NCI-H1417 (cell line): ENCODE data around the gene FAM217A.

Source experiments
- DNase-seq, 3 experiments: peaks; one replicate each; lab custom pipeline; 2025; lab: John Stamatoyannopoulos, UW

Gene FAM217A

GRCh38 chr6:4084444-4085331 is 5.8 kb upstream of the FAM217A start:
- DNase-seq, result peak in 2 of 3 experiments; percentile 85 to 97

- DNase-seq, result no peak
These were observed 4.3 kb downstream of the FAM217A start for GRCh38 chr6:4074478-4075235.

- DNase-seq, result no peak
These were observed 7.6 kb downstream of the FAM217A start for GRCh38 chr6:4071330-4071729.

- DNase-seq, result no peak
These were observed 9.7 kb downstream of the FAM217A start for GRCh38 chr6:4069199-4069598.

- DNase-seq, result no peak
These were observed 11.3 kb downstream of the FAM217A start for GRCh38 chr6:4067673-4068072.

GRCh38 chr6:4066029-4066755 is 12.7 kb downstream of the FAM217A start:
- peak in 1 of 3 experiments; percentile 11 for DNase-seq

GRCh38 chr6:4059115-4059777 is 19.7 kb downstream of the FAM217A start:
- DNase-seq, result no peak

GRCh38 chr6:4057036-4057435 is 21.9 kb downstream of the FAM217A start:
- no peak for DNase-seq

- peak in 1 of 3 experiments; percentile 55 for DNase-seq
These were observed 23.4 kb downstream of the FAM217A start for GRCh38 chr6:4055420-4056041.

- no peak for DNase-seq
These were observed 29.7 kb downstream of the FAM217A start for GRCh38 chr6:4049246-4049645.

GRCh38 chr6:4041480-4041879 is 37.5 kb downstream of the FAM217A start:
- peak in 1 of 3 experiments; percentile 9 for DNase-seq

- DNase-seq, result no peak
These were observed 39.6 kb downstream of the FAM217A start for GRCh38 chr6:4039348-4039747.

- no peak for DNase-seq
These were observed 42.4 kb downstream of the FAM217A start for GRCh38 chr6:4036581-4036980.

- no peak for DNase-seq
These were observed 46.5 kb downstream of the FAM217A start for GRCh38 chr6:4032475-4032874.

- no peak for DNase-seq
These were observed 47.5 kb downstream of the FAM217A start for GRCh38 chr6:4031442-4031841.

GRCh38 chr6:4030669-4031068 is 48.3 kb downstream of the FAM217A start:
- no peak for DNase-seq

GRCh38 chr6:4029687-4030086 is 49.2 kb downstream of the FAM217A start:
- DNase-seq, result no peak

- DNase-seq, result no peak
These were observed 50.9 kb downstream of the FAM217A start for GRCh38 chr6:4028051-4028450.

- DNase-seq, result no peak
These were observed 53.3 kb downstream of the FAM217A start for GRCh38 chr6:4025681-4026080.

- DNase-seq, result no peak
These were observed 55.7 kb downstream of the FAM217A start for GRCh38 chr6:4023240-4023639.
